ENCODE measurements around the gene IL17B. TPM values are rescaled to one million over a fixed set of nuclear protein-coding genes. Genes with fewer than 3 reads are reported as not detected.

The IL17B gene
- total and polyA plus RNA-seq, 2 of the 13 experiments (the other 11 are each of a cell fraction or from before 2014, with no cell fraction given): 0.29 to 2.6 TPM

- TF ChIP-seq ZNF292 (CRISPR knock-in tag; IDR thresholded peaks at IDR 0.05; ENCODE audit: borderline replicate concordance, low read depth) (no peak), ZNF460 (CRISPR knock-in tag; IDR thresholded peaks at IDR 0.05; ENCODE audit: borderline replicate concordance) (no peak), ZBTB37 (CRISPR knock-in tag; IDR thresholded peaks at IDR 0.05) (no peak), SRSF1 (optimal IDR thresholded peaks at IDR 0.05; ENCODE audit: low read depth, low read length) (no peak), ZNF746 (CRISPR knock-in tag; IDR thresholded peaks at IDR 0.05) (no peak), GPN1 (CRISPR knock-in tag; IDR thresholded peaks at IDR 0.05; ENCODE audit: borderline replicate concordance) (no peak), YY1 (IDR thresholded peaks at IDR 0.05; ENCODE audit: insufficient read depth, insufficient replicate concordance, low read depth, low read length) (peak; percentile 47), SP4 (CRISPR knock-in tag; IDR thresholded peaks at IDR 0.05) (0 out of 2 replicates have a peak, but pooled peaks have one; percentile 37), ZNF879 (CRISPR knock-in tag; IDR thresholded peaks at IDR 0.05) (no peak), ERF (CRISPR knock-in tag; IDR thresholded peaks at IDR 0.05) (0 out of 2 replicates have a peak, but pooled peaks have one; percentile 54), TCF7L2 (IDR thresholded peaks at IDR 0.05; ENCODE audit: low read depth, low read length) (no peak), SKIL (CRISPR knock-in tag; IDR thresholded peaks at IDR 0.05; ENCODE audit: borderline replicate concordance) (no peak), ZNF567 (CRISPR knock-in tag; IDR thresholded peaks at IDR 0.05; ENCODE audit: borderline replicate concordance) (no peak), RELA (CRISPR knock-in tag; IDR thresholded peaks at IDR 0.05) (no peak), HDAC6 (IDR thresholded peaks at IDR 0.05; ENCODE audit: low read depth, low read length) (no peak), MZF1 (CRISPR knock-in tag; IDR thresholded peaks at IDR 0.05; ENCODE audit: borderline replicate concordance) (no peak), FUBP1 (CRISPR knock-in tag; IDR thresholded peaks at IDR 0.05; ENCODE audit: borderline replicate concordance) (no peak), ZNF512B (CRISPR knock-in tag; IDR thresholded peaks at IDR 0.05; ENCODE audit: borderline replicate concordance) (no peak), ATF2 (CRISPR knock-in tag; IDR thresholded peaks at IDR 0.05) (peak; percentile 68; the same call in 1 of the 2 replicates)
Observed at GRCh38 chr5:149367249-149367971, 11.7 kb downstream of the IL17B start (continued).
